Sigmoid colon (tissue), 4 donors: ENCODE measurements around the gene MED25.

ENCODE experiments used
- EP300 ChIP-seq, 4 donors: sonication (generic); formaldehyde crosslinking; IDR thresholded peaks; one replicate each; pipeline ENCODE4 v1.6.1; 2017; ENCODE audit warnings: antibody characterized with exemption in 4 of 4
- POLR2A ChIP-seq, 2 donors: fragments of 450-650 bp; IDR thresholded peaks; one replicate each; pipeline ENCODE4 v1.6.1; 2016; ENCODE audit warnings: antibody characterized with exemption in 2 of 2, mild to moderate bottlenecking in 2 of 2, moderate library complexity in 2 of 2
- POLR2AphosphoS5 ChIP-seq, 4 donors: sonication (generic); formaldehyde crosslinking; IDR thresholded peaks; one replicate each; pipeline ENCODE4 v1.6.1; 2017; ENCODE audit warnings: antibody characterized with exemption in 4 of 4
- TF ChIP-seq, protein P1 (sequence below), 4 experiments: fragments of 450-650 bp in 3 of 4; fragments of 200-600 bp in 1 of 4; IDR thresholded peaks; one replicate each; pipeline ENCODE4 v1.5.1; 2016 to 2019; ENCODE audit warnings: antibody characterized with exemption in 4 of 4, mild to moderate bottlenecking in 3 of 4, moderate library complexity in 2 of 4

DNA sequence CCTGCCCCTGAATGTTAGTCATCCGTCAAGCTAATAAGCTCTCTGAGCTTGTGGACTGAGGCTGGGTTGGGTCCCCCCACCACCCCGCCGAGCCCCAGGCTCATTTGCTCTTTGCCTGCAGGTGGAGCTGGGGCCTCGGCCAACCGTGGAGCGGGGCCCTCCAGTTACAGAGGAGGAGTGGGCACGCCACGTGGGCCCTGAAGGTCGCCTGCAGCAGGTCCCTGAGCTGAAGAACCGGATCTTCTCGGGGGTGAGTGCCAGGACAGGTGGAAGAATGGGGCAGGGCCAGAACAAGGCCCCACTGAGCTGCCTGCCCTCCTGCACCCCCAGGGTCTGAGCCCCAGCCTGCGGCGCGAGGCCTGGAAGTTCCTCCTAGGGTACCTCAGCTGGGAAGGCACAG lies 64.6 kb downstream of the MED25 start:
- TF ChIP-seq, protein P1, sequence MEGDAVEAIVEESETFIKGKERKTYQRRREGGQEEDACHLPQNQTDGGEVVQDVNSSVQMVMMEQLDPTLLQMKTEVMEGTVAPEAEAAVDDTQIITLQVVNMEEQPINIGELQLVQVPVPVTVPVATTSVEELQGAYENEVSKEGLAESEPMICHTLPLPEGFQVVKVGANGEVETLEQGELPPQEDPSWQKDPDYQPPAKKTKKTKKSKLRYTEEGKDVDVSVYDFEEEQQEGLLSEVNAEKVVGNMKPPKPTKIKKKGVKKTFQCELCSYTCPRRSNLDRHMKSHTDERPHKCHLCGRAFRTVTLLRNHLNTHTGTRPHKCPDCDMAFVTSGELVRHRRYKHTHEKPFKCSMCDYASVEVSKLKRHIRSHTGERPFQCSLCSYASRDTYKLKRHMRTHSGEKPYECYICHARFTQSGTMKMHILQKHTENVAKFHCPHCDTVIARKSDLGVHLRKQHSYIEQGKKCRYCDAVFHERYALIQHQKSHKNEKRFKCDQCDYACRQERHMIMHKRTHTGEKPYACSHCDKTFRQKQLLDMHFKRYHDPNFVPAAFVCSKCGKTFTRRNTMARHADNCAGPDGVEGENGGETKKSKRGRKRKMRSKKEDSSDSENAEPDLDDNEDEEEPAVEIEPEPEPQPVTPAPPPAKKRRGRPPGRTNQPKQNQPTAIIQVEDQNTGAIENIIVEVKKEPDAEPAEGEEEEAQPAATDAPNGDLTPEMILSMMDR (IDR thresholded peaks at IDR 0.05): no peak
- TF ChIP-seq POLR2AphosphoS5 (IDR thresholded peaks at IDR 0.05): no peak
- TF ChIP-seq POLR2A (IDR thresholded peaks at IDR 0.05): no peak
- no peak for TF ChIP-seq EP300 (IDR thresholded peaks at IDR 0.05)
